H9 (cell line): ENCODE data around the gene CERKL. TPM values are rescaled to one million over a fixed set of nuclear protein-coding genes. Genes with fewer than 3 reads are reported as not detected.

Experiments
- DNase-seq: peaks from one replicate; pipeline ENCODE4 v3.0.0-alpha.2; 2017
- H2AFZ ChIP-seq: one replicate; pipeline ENCODE4 v1.6.1; 2013; ENCODE audit warnings: mild to moderate bottlenecking, low read length, control low read depth, moderate library complexity
- H2AK5ac ChIP-seq: 2 replicates; pipeline ENCODE4 v1.6.1; 2013; ENCODE audit warnings: low read length, control low read depth, mixed read lengths; ENCODE audit not compliant: insufficient read length
- H2BK120ac ChIP-seq: one replicate; pipeline ENCODE4 v1.6.1; 2013; ENCODE audit warnings: low read depth, mild to moderate bottlenecking, low read length, control low read depth, inconsistent platforms; ENCODE audit not compliant: poor library complexity, severe bottlenecking
- H2BK12ac ChIP-seq: 2 replicates; pipeline ENCODE4 v1.6.1; 2013; ENCODE audit warnings: low read length, control low read depth, mixed read lengths, low read depth; ENCODE audit not compliant: insufficient read length
- H2BK15ac ChIP-seq: 2 replicates; pipeline ENCODE4 v1.6.1; 2013; ENCODE audit warnings: low read depth, low read length, control low read depth
- H2BK20ac ChIP-seq: one replicate; pipeline ENCODE4 v1.6.1; 2013; ENCODE audit warnings: low read depth, mild to moderate bottlenecking, low read length, control low read depth, inconsistent platforms; ENCODE audit not compliant: poor library complexity, severe bottlenecking
- H2BK5ac ChIP-seq: 2 replicates; pipeline ENCODE4 v1.6.1; 2013; ENCODE audit warnings: low read length, control low read depth, mixed read lengths; ENCODE audit not compliant: insufficient read length
- H3K14ac ChIP-seq: 2 replicates; pipeline ENCODE4 v1.6.1; 2013; ENCODE audit warnings: low read length, control low read depth; ENCODE audit not compliant: insufficient read depth
- H3K18ac ChIP-seq: 2 replicates; pipeline ENCODE4 v1.6.1; 2013; ENCODE audit warnings: low read depth, mild to moderate bottlenecking, mixed read lengths, low read length, control low read depth; ENCODE audit not compliant: insufficient read length
- H3K23ac ChIP-seq: 2 replicates; pipeline ENCODE4 v1.6.1; 2013; ENCODE audit warnings: low read length, control low read depth, mixed read lengths, low read depth; ENCODE audit not compliant: insufficient read length
- H3K23me2 ChIP-seq: 2 replicates; pipeline ENCODE4 v1.6.1; 2013; ENCODE audit warnings: low read depth, mild to moderate bottlenecking, mixed read lengths, low read length, control low read depth; ENCODE audit not compliant: insufficient read length, poor library complexity, severe bottlenecking
- H3K27ac ChIP-seq: 2 replicates; pipeline ENCODE4 v1.5.1; 2013; ENCODE audit warnings: low read length, control low read depth, mixed read lengths, low read depth; ENCODE audit not compliant: insufficient read length
- H3K27me3 ChIP-seq: 2 replicates; pipeline ENCODE4 v1.6.1; 2013; ENCODE audit warnings: low read length, control low read depth, inconsistent platforms; ENCODE audit not compliant: insufficient read depth
- H3K4ac ChIP-seq: 2 replicates; pipeline ENCODE4 v1.6.1; 2013; ENCODE audit warnings: low read depth, mild to moderate bottlenecking, control low read depth, inconsistent platforms, low read length, moderate library complexity
- H3K4me1 ChIP-seq: 2 replicates; pipeline ENCODE4 v1.6.1; 2013; ENCODE audit warnings: low read length, control low read depth, inconsistent platforms; ENCODE audit not compliant: insufficient read depth
- H3K4me2 ChIP-seq: 2 replicates; pipeline ENCODE4 v1.6.1; 2013; ENCODE audit warnings: low read length, control low read depth, mixed read lengths; ENCODE audit not compliant: insufficient read length, insufficient read depth
- H3K56ac ChIP-seq: 2 replicates; pipeline ENCODE4 v1.6.1; 2013; ENCODE audit warnings: low read depth, mild to moderate bottlenecking, mixed read lengths, low read length, control low read depth; ENCODE audit not compliant: insufficient read length
- H3K79me1 ChIP-seq: 2 replicates; pipeline ENCODE4 v1.6.1; 2013; ENCODE audit warnings: low read depth, mild to moderate bottlenecking, moderate library complexity, low read length, control low read depth, inconsistent platforms; ENCODE audit not compliant: insufficient read depth, poor library complexity, severe bottlenecking
- H3K79me2 ChIP-seq: 2 replicates; pipeline ENCODE4 v1.6.1; 2013; ENCODE audit warnings: low read length, control low read depth, inconsistent platforms; ENCODE audit not compliant: insufficient read depth
- H3K9ac ChIP-seq: 2 replicates; pipeline ENCODE4 v1.6.1; 2013; ENCODE audit warnings: low read length, control low read depth, mixed read lengths; ENCODE audit not compliant: insufficient read length; ENCODE audit errors: extremely low read depth
- H3K9me3 ChIP-seq: one replicate; pipeline ENCODE4 v1.6.1; 2013; ENCODE audit warnings: low read depth, low read length, inconsistent platforms; ENCODE audit not compliant: control insufficient read depth
- H3T11ph ChIP-seq: one replicate; pipeline ENCODE4 v1.6.1; 2013; ENCODE audit warnings: mild to moderate bottlenecking, low read length, control low read depth, inconsistent platforms
- H4K20me1 ChIP-seq: one replicate; pipeline ENCODE4 v1.6.1; 2013; ENCODE audit not compliant: control insufficient read depth, insufficient read length, insufficient read depth
- H4K5ac ChIP-seq: 2 replicates; pipeline ENCODE4 v1.6.1; 2013; ENCODE audit warnings: low read depth, mild to moderate bottlenecking, mixed read lengths, low read length, control low read depth; ENCODE audit not compliant: insufficient read length
- H4K8ac ChIP-seq: replicated peaks from 2 replicates; pipeline ENCODE4 v1.6.1; 2013; ENCODE audit warnings: low read length, control low read depth, mixed read lengths, low read depth; ENCODE audit not compliant: insufficient read length
- H4K91ac ChIP-seq: 2 replicates; pipeline ENCODE4 v1.6.1; 2013; ENCODE audit warnings: low read depth, mild to moderate bottlenecking, moderate library complexity, mixed read lengths, low read length, control low read depth; ENCODE audit not compliant: insufficient read length
- H3K27ac Mint-ChIP-seq, 3 experiments: 2 replicates in 2 of 3; 3 replicates in 1 of 3; pipeline ENCODE4 v1.8.0; 2020 to 2021; ENCODE audit warnings: mixed read lengths in 3 of 3, mild to moderate bottlenecking in 1 of 3, moderate library complexity in 1 of 3
- H3K27me3 Mint-ChIP-seq: 2 replicates; pipeline ENCODE4 v1.8.0; 2021; ENCODE audit warnings: low read depth, mild to moderate bottlenecking, moderate library complexity, mixed read lengths
- H3K36me3 Mint-ChIP-seq, 3 experiments: 2 replicates in 2 of 3; 3 replicates in 1 of 3; pipeline ENCODE4 v1.8.0; 2020 to 2021; ENCODE audit warnings: low read depth in 3 of 3, mixed read lengths in 3 of 3; ENCODE audit not compliant: insufficient read depth in 1 of 3
- H3K4me1 Mint-ChIP-seq, 2 experiments: 2 replicates each; pipeline ENCODE4 v1.8.0; 2020; ENCODE audit warnings: mixed read lengths in 2 of 2
- H3K4me3 Mint-ChIP-seq, 2 experiments: 2 replicates in 1 of 2; 3 replicates in 1 of 2; pipeline ENCODE4 v1.8.0; 2020 to 2021; ENCODE audit warnings: mild to moderate bottlenecking in 2 of 2, mixed read lengths in 2 of 2, moderate library complexity in 1 of 2
- H3K9me3 Mint-ChIP-seq, 2 experiments: 2 replicates in 1 of 2; 3 replicates in 1 of 2; pipeline ENCODE4 v1.8.0; 2020; ENCODE audit warnings: mild to moderate bottlenecking in 2 of 2, mixed read lengths in 2 of 2, moderate library complexity in 1 of 2
- CTCF ChIP-seq: fragments of 200-600 bp; sonication (generic); conservative IDR thresholded peaks from 3 replicates; pipeline ENCODE4 v1.8.0; 2021; ENCODE audit warnings: antibody characterized with exemption, mild to moderate bottlenecking
- WGBS: extraction: QIAGEN DNeasy Blood & Tissue Kit; methylation state at CpG from one replicate; pipeline ENCODE4 v1.1.7; 2013; ENCODE audit warnings: missing lambda C conversion rate, low lambda C conversion rate, mixed read lengths; ENCODE audit not compliant: insufficient read length; ENCODE audit errors: extremely low coverage; 5-methylcytosine and 5-hydroxymethylcytosine counted together
- total RNA-seq: library from RNA; stranded (reverse); gene quantifications from 2 replicates; pipeline ENCODE4 v1.2.1, GENCODE V29; 2021

Gene CERKL
- total RNA-seq, 1 experiment from 2014 or later = not detected

GRCh38 chr2:181542170-181542569, 114.7 kb downstream of the CERKL start:
- no peak for TF ChIP-seq CTCF
- Mint-ChIP-seq H3K27me3 (no peaks in the 10 kb centered on the region), H3K4me1 (no peaks in the 10 kb centered on the region), H3K36me3 (peaks cover 0 to 15% (median 5%) of the 10 kb centered on the region in 3 experiments; a peak in 4 of 7 replicates), H3K27ac (no peak overlapping the region), H3K4me3 (no peak overlapping the region), H3K9me3 (peaks cover 0 to 2% of the 10 kb centered on the region in 2 experiments; a peak in 3 of 5 replicates)
- Histone ChIP-seq H3K27me3 (no peaks in the 10 kb centered on the region), H2BK20ac (no peak overlapping the region), H2BK120ac (no peak overlapping the region), H3K79me2 (no peaks in the 10 kb centered on the region), H3K4ac (no peak overlapping the region), H2AK5ac (no peak overlapping the region), H2AFZ (no peak overlapping the region), H3K9me3 (no peaks in the 10 kb centered on the region), H4K20me1 (no peaks in the 10 kb centered on the region), H3K18ac (no peak overlapping the region), H3K56ac (no peak overlapping the region), H2BK5ac (no peak overlapping the region), H4K91ac (no peak overlapping the region), H3K9ac (no peak overlapping the region), H3K23me2 (no peaks in the 10 kb centered on the region), H4K5ac (no peak overlapping the region), H3K14ac (no peak overlapping the region), H2BK12ac (no peak overlapping the region), H3K79me1 (no peaks in the 10 kb centered on the region), H3K4me1 (no peaks in the 10 kb centered on the region), H4K8ac (no peak overlapping the region), H3K23ac (no peak overlapping the region), H3K4me2 (no peak overlapping the region), H2BK15ac (no peak overlapping the region), H3T11ph (no peak overlapping the region), H3K27ac (no peak overlapping the region)
- WGBS = no CpG with 5 or more reads among the region's 2 CpGs
- no peak for DNase-seq
